A549 (cell line): ENCODE measurements around the gene LRRFIP2. TPM values are rescaled to one million over a fixed set of nuclear protein-coding genes. Genes with fewer than 3 reads are reported as not detected.

Experiments used
- ATAC-seq, 2 experiments: fragments of 200-7000 bp in 1 of 2; fragments of >200 bp in 1 of 2; cut with Nextera tagmentation in 1 of 2; cut with Tn5 transposase in 1 of 2; 3 replicates each; pipeline versions ENCODE4 v1.8.0 to v1.9.1; 2018 to 2020; ENCODE audit warnings: mild to moderate bottlenecking in 1 of 2, moderate library complexity in 1 of 2
- CTCF ChIA-PET: fragments of 300-600 bp; sonication (Branson Sonifier 250); formaldehyde crosslinking; extraction: SDS; loops from one replicate; lab custom pipeline; 2021; ENCODE audit warnings: antibody characterized with exemption, inconsistent platforms; lab: Yijun Ruan, JAX
- POLR2A ChIA-PET: fragments of 350-600 bp; formaldehyde crosslinking; extraction: SDS; loops from one replicate; lab custom pipeline; 2021; ENCODE audit warnings: antibody characterized with exemption, inconsistent platforms; lab: Yijun Ruan, JAX
- DNase-seq, 2 experiments: peaks; one replicate each; pipeline versions ENCODE4 v3.0.0 to v3.0.0-alpha.2; 2011 to 2016; ENCODE audit warnings: low read depth in 1 of 2, low spot score in 1 of 2
- FAIRE-seq: peaks from 2 replicates; lab custom pipeline; 2011; peaks lifted over from hg19 to GRCh38; lab: Jason Lieb, UNC
- H3K27ac ChIP-seq, 2 experiments: fragments of >200 bp; sonication (Bioruptor Twin); formaldehyde crosslinking; 3 replicates each; pipeline ENCODE4 v1.5.1; 2016 to 2017
- H3K4me1 ChIP-seq: fragments of >200 bp; sonication (Bioruptor Twin); formaldehyde crosslinking; 3 replicates; pipeline ENCODE4 v1.6.1; 2016
- H3K4me2 ChIP-seq: fragments of >200 bp; sonication (Bioruptor Twin); formaldehyde crosslinking; 3 replicates; pipeline ENCODE4 v1.6.1; 2016
- H3K4me3 ChIP-seq: fragments of >200 bp; sonication (Bioruptor Twin); formaldehyde crosslinking; 3 replicates; pipeline ENCODE4 v1.5.1; 2016
- H3K9me3 ChIP-seq: fragments of >200 bp; sonication (Bioruptor Twin); formaldehyde crosslinking; 3 replicates; pipeline ENCODE4 v1.6.1; 2016
- CEBPB ChIP-seq, 2 experiments: fragments of >200 bp in 1 of 2; sonication (Bioruptor Twin) in 1 of 2; formaldehyde crosslinking in 1 of 2; IDR thresholded peaks; 2 replicates each; pipeline ENCODE4 v1.6.1; 2012 to 2016
- CHD2 ChIP-seq: fragments of 150-350 bp; IDR thresholded peaks from 2 replicates; pipeline ENCODE4 v1.6.1; 2014; ENCODE audit warnings: low read length; ENCODE audit not compliant: partially characterized antibody
- EHF ChIP-seq: fragments of 250-450 bp; sonication (Bioruptor Pico); IDR thresholded peaks from 2 replicates; pipeline ENCODE4 v1.5.0; 2020; ENCODE audit warnings: mild to moderate bottlenecking
- EP300 ChIP-seq, 2 experiments: fragments of >200 bp; sonication (Bioruptor Twin); formaldehyde crosslinking; IDR thresholded peaks; 2 replicates in 1 of 2; 3 replicates in 1 of 2; pipeline ENCODE4 v1.6.1; 2016 to 2017
- ESRRA ChIP-seq: fragments of 150-350 bp; IDR thresholded peaks from 2 replicates; pipeline ENCODE4 v1.6.1; 2014; ENCODE audit warnings: mild to moderate bottlenecking, low read length, borderline replicate concordance
- FOSL2 ChIP-seq, 2 experiments: fragments of 450-650 bp in 1 of 2; fragments of >200 bp in 1 of 2; sonication (Bioruptor Twin) in 1 of 2; formaldehyde crosslinking; IDR thresholded peaks; 2 replicates each; pipeline versions ENCODE4 v1.5.0 to v1.6.1; 2016 to 2020; ENCODE audit warnings: mild to moderate bottlenecking in 1 of 2, moderate library complexity in 1 of 2
- GATA3 ChIP-seq: IDR thresholded peaks from 2 replicates; pipeline ENCODE4 v1.6.1; 2012; ENCODE audit warnings: borderline replicate concordance
- HDAC2 ChIP-seq: fragments of 200-600 bp; sonication (generic); IDR thresholded peaks from 2 replicates; pipeline ENCODE4 v1.6.1; 2016
- HOXB13 ChIP-seq: fragments of 250-450 bp; sonication (Bioruptor Pico); IDR thresholded peaks from 2 replicates; pipeline ENCODE4 v1.5.0; 2020; ENCODE audit warnings: low read depth, mild to moderate bottlenecking, moderate library complexity
- NFE2L2 ChIP-seq: fragments of 150-350 bp; conservative IDR thresholded peaks from 2 replicates; pipeline ENCODE4 v1.6.1; 2014; ENCODE audit warnings: low read length
- NPAS2 ChIP-seq: fragments of 250-450 bp; sonication (Bioruptor Pico); IDR thresholded peaks from 2 replicates; pipeline ENCODE4 v1.8.0; 2022; ENCODE audit warnings: mild to moderate bottlenecking, moderate library complexity, borderline replicate concordance
- PHF8 ChIP-seq: fragments of 200-600 bp; sonication (generic); IDR thresholded peaks from 2 replicates; pipeline ENCODE4 v1.6.1; 2016; ENCODE audit warnings: low read depth, mild to moderate bottlenecking, antibody characterized with exemption, moderate library complexity, borderline replicate concordance
- POLR2AphosphoS2 ChIP-seq: conservative IDR thresholded peaks from 2 replicates; pipeline ENCODE4 v1.6.1; 2012; ENCODE audit warnings: low read length, improper control_type of control experiment, inconsistent platforms
- RARB ChIP-seq: fragments of 250-450 bp; sonication (Bioruptor Pico); IDR thresholded peaks from 2 replicates; pipeline ENCODE4 v1.8.0; 2021; ENCODE audit warnings: mild to moderate bottlenecking, moderate library complexity
- RCOR1 ChIP-seq: fragments of 150-350 bp; IDR thresholded peaks from 2 replicates; pipeline ENCODE4 v1.6.1; 2014; ENCODE audit warnings: antibody characterized with exemption, low read length, low read depth
- RFX5 ChIP-seq: fragments of 450-650 bp; IDR thresholded peaks from 2 replicates; pipeline ENCODE4 v1.7.1; 2014; ENCODE audit warnings: antibody characterized with exemption, mild to moderate bottlenecking, moderate library complexity
- SMC3 ChIP-seq: fragments of >200 bp; sonication (Bioruptor Twin); formaldehyde crosslinking; IDR thresholded peaks from 3 replicates; pipeline ENCODE4 v1.6.1; 2018; ENCODE audit warnings: inconsistent platforms
- SREBF2 ChIP-seq: fragments of 450-650 bp; IDR thresholded peaks from 2 replicates; pipeline ENCODE4 v1.6.1; 2014; ENCODE audit warnings: mild to moderate bottlenecking, moderate library complexity
- TFCP2L1 ChIP-seq: fragments of 250-450 bp; sonication (Bioruptor Pico); IDR thresholded peaks from 2 replicates; pipeline ENCODE4 v1.5.0; 2021; ENCODE audit warnings: mild to moderate bottlenecking
- TP53 ChIP-seq: fragments of 250-450 bp; sonication (Bioruptor Pico); IDR thresholded peaks from 2 replicates; pipeline ENCODE4 v1.5.0; 2021; ENCODE audit warnings: mild to moderate bottlenecking, moderate library complexity
- ZC3H11A ChIP-seq: fragments of 450-650 bp; IDR thresholded peaks from 2 replicates; pipeline ENCODE4 v1.6.1; 2014; ENCODE audit warnings: antibody characterized with exemption, mild to moderate bottlenecking
- WGBS: methylation state at CpG from one replicate; pipeline ENCODE4 v1.1.6; 2017; ENCODE audit errors: missing lambda C conversion rate; 5-methylcytosine and 5-hydroxymethylcytosine counted together
- polyA plus RNA-seq, 4 experiments: library from polyadenylated mRNA; depleted of rRNA in 3 of 4; stranded (reverse); fragments of >200 nt; fragmentation: RNase III in 1 of 4; extraction: RNeasy Plus Mini Kit Qiagen cat#74134 plus additional on column Dnase treatment in 1 of 4; gene quantifications; 2 replicates in 3 of 4; 3 replicates in 1 of 4; pipeline ENCODE4 v1.2.3, GENCODE V29; 2011 to 2017
- TF ChIP-seq, protein P1 (sequence below): fragments of >200 bp; sonication (Bioruptor Twin); formaldehyde crosslinking; IDR thresholded peaks from 3 replicates; pipeline ENCODE4 v1.5.1; 2016
- TF ChIP-seq, protein P2 (sequence below): fragments of >200 bp; sonication (Bioruptor Twin); formaldehyde crosslinking; IDR thresholded peaks from 2 replicates; pipeline ENCODE4 v1.6.1; 2016
- TF ChIP-seq, protein P3 (sequence below): fragments of 250-450 bp; sonication (Bioruptor Pico); IDR thresholded peaks from 2 replicates; pipeline ENCODE4 v1.5.0; 2020; ENCODE audit warnings: low read depth, mild to moderate bottlenecking, moderate library complexity

LRRFIP2 gene
- polyA plus RNA-seq, 2 of the 4 experiments (the other 2 are of a cell fraction), result 48.0 to 66.4 TPM

DNA sequence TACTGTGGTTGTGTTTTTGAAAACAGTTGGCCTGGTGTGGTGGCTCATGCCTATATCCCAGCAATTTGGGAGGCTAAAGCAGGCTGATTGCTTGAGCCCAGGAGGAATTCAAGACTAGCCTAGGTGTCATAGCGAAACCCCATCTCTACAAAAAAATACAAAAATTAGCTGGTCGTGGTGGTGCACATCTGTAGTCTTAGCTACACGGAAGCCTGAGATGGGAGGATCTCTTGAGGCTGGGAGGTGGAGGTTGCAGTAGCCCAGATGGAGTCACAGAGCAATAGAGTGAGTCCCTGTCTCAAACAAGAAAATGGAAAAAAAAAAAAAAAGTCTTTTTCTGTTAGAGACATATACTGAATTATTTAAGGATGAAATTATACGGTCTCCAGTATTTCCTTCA lies 14.7 kb upstream of the LRRFIP2 start:
- TF ChIP-seq CHD2 (no peak), RCOR1 (no peak), HDAC2 (no peak), RFX5 (no peak), EP300 (IDR thresholded peaks at IDR 0.05) (no peak), SREBF2 (no peak), NPAS2 (no peak), GATA3 (no peak), FOSL2 (IDR thresholded peaks at IDR 0.05) (no peak), FOSL2 (CRISPR knock-in tag; IDR thresholded peaks at IDR 0.05) (no peak), HOXB13 (CRISPR knock-in tag) (no peak), POLR2AphosphoS2 (no peak), NFE2L2 (no peak)
- TF ChIP-seq, protein P1, sequence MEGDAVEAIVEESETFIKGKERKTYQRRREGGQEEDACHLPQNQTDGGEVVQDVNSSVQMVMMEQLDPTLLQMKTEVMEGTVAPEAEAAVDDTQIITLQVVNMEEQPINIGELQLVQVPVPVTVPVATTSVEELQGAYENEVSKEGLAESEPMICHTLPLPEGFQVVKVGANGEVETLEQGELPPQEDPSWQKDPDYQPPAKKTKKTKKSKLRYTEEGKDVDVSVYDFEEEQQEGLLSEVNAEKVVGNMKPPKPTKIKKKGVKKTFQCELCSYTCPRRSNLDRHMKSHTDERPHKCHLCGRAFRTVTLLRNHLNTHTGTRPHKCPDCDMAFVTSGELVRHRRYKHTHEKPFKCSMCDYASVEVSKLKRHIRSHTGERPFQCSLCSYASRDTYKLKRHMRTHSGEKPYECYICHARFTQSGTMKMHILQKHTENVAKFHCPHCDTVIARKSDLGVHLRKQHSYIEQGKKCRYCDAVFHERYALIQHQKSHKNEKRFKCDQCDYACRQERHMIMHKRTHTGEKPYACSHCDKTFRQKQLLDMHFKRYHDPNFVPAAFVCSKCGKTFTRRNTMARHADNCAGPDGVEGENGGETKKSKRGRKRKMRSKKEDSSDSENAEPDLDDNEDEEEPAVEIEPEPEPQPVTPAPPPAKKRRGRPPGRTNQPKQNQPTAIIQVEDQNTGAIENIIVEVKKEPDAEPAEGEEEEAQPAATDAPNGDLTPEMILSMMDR, result no peak
- TF ChIP-seq, protein P2, sequence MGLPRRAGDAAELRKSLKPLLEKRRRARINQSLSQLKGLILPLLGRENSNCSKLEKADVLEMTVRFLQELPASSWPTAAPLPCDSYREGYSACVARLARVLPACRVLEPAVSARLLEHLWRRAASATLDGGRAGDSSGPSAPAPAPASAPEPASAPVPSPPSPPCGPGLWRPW, result no peak
- TF ChIP-seq, protein P3, sequence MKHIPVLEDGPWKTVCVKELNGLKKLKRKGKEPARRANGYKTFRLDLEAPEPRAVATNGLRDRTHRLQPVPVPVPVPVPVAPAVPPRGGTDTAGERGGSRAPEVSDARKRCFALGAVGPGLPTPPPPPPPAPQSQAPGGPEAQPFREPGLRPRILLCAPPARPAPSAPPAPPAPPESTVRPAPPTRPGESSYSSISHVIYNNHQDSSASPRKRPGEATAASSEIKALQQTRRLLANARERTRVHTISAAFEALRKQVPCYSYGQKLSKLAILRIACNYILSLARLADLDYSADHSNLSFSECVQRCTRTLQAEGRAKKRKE (CRISPR knock-in tag), result no peak
- TF ChIP-seq, all 56 proteins: peak for 0
- ChIA-PET CTCF (no interaction called here), POLR2A (no interaction called here)
- no peak overlapping the region for H3K4me3 ChIP-seq
- peaks cover 3% of the 10 kb centered on the region; the same call in 2 of the 3 replicates for H3K4me1 ChIP-seq
- no peak for DNase-seq
- no peak overlapping the region for H3K27ac ChIP-seq
- ATAC-seq, result no peak
- no peaks in the 10 kb centered on the region for H3K9me3 ChIP-seq
- 77% methylated on average over 4 of the region's 4 CpGs for WGBS
- no peak overlapping the region for H3K4me2 ChIP-seq
- no peak for FAIRE-seq

DNA sequence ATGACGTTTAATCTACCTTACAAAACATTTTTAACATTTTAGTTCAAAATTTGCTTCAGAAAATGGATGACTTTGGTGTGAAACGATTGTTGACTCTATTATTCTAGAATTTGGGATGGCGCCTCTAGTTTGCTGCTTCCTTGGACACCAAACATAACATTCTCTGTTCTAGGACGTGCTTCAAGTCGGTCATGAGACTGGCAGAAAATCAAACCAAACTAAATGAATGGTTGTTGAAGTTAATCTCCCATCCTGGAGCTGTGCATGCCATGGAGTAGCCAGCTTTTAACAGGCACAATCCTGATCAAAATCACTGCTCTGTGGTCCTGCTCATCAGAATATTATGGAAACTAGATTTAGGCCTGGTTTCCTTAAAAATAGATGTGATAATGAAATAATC lies 9.6 kb upstream of the LRRFIP2 start:
- ATAC-seq (no peak), DNase-seq (no peak), FAIRE-seq (no peak)
- TF ChIP-seq EHF (CRISPR knock-in tag) (no peak), TFCP2L1 (CRISPR knock-in tag) (no peak), HOXB13 (CRISPR knock-in tag) (no peak), CEBPB (IDR thresholded peaks at IDR 0.05) (no peak), TP53 (no peak), SMC3 (no peak), PHF8 (no peak), RARB (CRISPR knock-in tag) (no peak), ZC3H11A (no peak), ESRRA (no peak)
- H3K4me2 ChIP-seq, result peak overlapping the region; percentile 55
- peak overlapping the region; percentile 31 to 52; a peak in 5 of 6 replicates for H3K27ac ChIP-seq
- no peaks in the 10 kb centered on the region for H3K9me3 ChIP-seq
- ChIA-PET CTCF (interaction anchor here (1.2 to 1.3 kb wide), 2 partner anchors 10 to 30 kb away, joined by 4 to 6 read pairs; no protein-coding TSS in a partner anchor), POLR2A (interaction anchor here (1.5 kb wide), 1 partner anchor 191 kb away, joined by 11 read pairs; the partner anchor contains the start of genes EPM2AIP1 and MLH1)
- H3K4me1 ChIP-seq, result peaks cover 32% of the 10 kb centered on the region
- WGBS, result 80% methylated on average over 5 of the region's 5 CpGs
- no peak overlapping the region for H3K4me3 ChIP-seq
